GM18873 (cell line): Measurements from ENCODE around the gene GIPR.

Experiments used
- ATAC-seq: cut with Tn5 transposase; IDR thresholded peaks from one replicate; pipeline ENCODE4 v1.9.1; 2021; ENCODE audit warnings: mild to moderate bottlenecking, moderate library complexity, moderate number of reproducible peaks; ENCODE audit not compliant: unreplicated experiment, low FRiP score

GIPR gene

GRCh38 chr19:45729800-45730290 is 61.8 kb downstream of the GIPR start:
- ATAC-seq: no peak

DNA sequence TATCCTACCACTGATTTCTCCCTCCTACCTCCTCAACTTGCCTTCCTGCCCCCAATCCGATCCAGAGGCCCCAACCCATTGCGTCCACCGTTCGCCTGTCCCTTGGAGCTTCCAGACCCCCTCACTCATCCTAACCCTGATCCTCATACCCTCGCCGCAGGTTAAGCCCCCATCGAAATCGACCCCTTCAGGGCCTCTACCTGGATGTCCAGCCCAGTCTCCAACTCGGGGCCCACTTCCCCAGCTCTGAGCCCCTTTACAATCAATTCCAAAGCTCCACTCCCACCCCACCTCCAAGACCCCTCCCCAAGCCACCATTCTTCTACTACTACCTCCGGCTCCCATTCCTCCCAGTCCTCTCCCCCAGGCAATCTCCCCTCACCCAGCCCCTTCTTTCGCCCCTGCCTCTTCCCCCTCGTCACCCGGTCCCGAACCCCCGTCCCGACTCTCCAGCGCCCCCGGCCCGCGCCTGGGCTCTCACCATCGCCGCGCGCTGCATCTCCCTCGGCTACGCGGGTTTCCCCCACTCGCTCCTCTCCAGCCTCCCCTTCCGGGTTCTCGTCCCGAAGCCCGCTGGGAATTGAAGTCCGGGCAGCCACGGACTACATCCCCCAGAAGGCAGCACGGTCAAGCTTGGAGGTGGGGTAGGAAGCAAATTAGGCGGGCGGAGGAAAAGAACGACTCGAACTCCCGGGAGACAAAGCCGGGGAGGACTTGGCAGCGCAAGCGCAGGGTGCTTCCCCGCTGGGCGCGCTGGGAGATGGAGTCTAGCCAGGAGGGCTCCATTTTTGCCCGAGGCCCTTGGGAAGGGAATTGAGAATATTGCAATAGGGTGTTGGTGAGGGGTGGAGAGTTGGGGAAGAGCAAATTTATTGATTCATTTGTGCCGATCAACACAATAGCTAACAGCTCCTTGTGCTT is 62.6 kb downstream of the GIPR start, which contains the start of gene FBXO46:
FBXO46 (minus strand) TSS at position 529 of the 921 bp plus-strand sequence. CDS start 17,401 bp downstream, outside the sequence.
- ATAC-seq: peak; percentile 80
